Fibroblast of villous mesenchyme (primary cell): ENCODE results near the gene TBX20. TPM values are rescaled to one million over a fixed set of nuclear protein-coding genes. Genes with fewer than 3 reads are reported as not detected.

Experiments used
- DNase-seq: peaks from one replicate; pipeline ENCODE4 v3.0.0-alpha.2; 2010; ENCODE audit warnings: low read depth
- H3K4me3 ChIP-seq: 2 replicates; pipeline ENCODE4 v1.5.1; 2011; ENCODE audit warnings: low read depth, mild to moderate bottlenecking, low read length
- total RNA-seq: library from RNA; depleted of rRNA; stranded (reverse); fragments of >200 nt; gene quantifications from 2 replicates; pipeline ENCODE4 v1.2.3, GENCODE V29; 2012
- TF ChIP-seq, protein P1 (sequence below): IDR thresholded peaks from 2 replicates; pipeline ENCODE4 v1.5.1; 2012; ENCODE audit warnings: low read depth, mild to moderate bottlenecking, low read length; ENCODE audit not compliant: insufficient read depth

Gene TBX20, protein sequence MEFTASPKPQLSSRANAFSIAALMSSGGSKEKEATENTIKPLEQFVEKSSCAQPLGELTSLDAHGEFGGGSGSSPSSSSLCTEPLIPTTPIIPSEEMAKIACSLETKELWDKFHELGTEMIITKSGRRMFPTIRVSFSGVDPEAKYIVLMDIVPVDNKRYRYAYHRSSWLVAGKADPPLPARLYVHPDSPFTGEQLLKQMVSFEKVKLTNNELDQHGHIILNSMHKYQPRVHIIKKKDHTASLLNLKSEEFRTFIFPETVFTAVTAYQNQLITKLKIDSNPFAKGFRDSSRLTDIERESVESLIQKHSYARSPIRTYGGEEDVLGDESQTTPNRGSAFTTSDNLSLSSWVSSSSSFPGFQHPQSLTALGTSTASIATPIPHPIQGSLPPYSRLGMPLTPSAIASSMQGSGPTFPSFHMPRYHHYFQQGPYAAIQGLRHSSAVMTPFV
- total RNA-seq = 1.3 and 2.6 TPM in 2 replicates

- peak within 1 kb of the TSS; percentile 83 for H3K4me3 ChIP-seq
- peak; percentile 78 for DNase-seq
- TF ChIP-seq, protein P1, sequence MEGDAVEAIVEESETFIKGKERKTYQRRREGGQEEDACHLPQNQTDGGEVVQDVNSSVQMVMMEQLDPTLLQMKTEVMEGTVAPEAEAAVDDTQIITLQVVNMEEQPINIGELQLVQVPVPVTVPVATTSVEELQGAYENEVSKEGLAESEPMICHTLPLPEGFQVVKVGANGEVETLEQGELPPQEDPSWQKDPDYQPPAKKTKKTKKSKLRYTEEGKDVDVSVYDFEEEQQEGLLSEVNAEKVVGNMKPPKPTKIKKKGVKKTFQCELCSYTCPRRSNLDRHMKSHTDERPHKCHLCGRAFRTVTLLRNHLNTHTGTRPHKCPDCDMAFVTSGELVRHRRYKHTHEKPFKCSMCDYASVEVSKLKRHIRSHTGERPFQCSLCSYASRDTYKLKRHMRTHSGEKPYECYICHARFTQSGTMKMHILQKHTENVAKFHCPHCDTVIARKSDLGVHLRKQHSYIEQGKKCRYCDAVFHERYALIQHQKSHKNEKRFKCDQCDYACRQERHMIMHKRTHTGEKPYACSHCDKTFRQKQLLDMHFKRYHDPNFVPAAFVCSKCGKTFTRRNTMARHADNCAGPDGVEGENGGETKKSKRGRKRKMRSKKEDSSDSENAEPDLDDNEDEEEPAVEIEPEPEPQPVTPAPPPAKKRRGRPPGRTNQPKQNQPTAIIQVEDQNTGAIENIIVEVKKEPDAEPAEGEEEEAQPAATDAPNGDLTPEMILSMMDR = no peak
These were observed at the start of gene TBX20 for GRCh38 chr7:35253710-35254495. TSS of gene TBX20 (minus strand) at chr7:35254100. CDS start at chr7:35253620, 480 bp downstream.

GRCh38 chr7:35289376-35289775, 35.5 kb upstream of the TBX20 start:
- H3K4me3 ChIP-seq = no peak overlapping the region
- TF ChIP-seq, protein P1 = no peak
- DNase-seq = no peak

DNA sequence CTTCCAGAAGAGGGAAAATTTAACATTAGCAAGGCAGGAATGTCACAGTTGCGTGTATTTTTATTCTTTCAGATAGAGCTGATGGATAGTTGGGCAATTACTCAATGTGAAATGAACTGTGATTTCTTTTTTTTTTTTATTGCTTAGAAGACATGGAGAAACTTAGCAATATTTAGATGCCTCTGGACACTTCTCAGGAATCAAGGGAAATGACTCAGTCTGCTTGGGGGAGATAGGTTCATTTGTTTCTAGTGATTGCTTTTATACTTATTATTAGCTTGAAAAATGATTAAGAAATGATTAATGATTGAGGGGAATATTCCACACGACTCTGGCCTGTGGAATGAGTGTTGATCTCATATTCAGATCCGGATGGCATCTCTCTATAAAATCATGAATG, 33.1 kb upstream of the TBX20 start:
- TF ChIP-seq, protein P1 = no peak
- DNase-seq = no peak

GRCh38 chr7:35286422-35286821, 32.5 kb upstream of the TBX20 start:
- peak; percentile 3 for DNase-seq
- TF ChIP-seq, protein P1 = no peak
- H3K4me3 ChIP-seq = no peak overlapping the region

More for the DNA sequence above, 33.1 kb upstream of the TBX20 start:
- H3K4me3 ChIP-seq = no peak overlapping the region

DNA sequence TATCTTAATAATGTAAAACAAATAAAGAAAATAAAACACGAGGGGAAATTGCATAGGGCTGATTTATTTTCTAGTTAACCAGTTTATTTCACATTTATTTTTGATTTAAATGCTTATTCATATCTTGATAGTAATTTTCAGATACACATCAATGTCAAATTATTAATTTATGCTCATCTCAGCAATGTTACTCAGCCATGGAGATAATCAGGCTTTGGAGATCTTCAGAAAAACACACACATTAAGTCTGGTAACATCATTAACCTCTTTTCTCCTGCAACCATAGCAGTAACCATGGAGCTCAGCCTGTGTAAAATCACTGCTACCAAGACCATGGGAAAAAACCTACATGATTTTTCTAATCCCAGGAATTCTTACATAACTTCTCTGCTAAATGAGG, 31.9 kb upstream of the TBX20 start:
- TF ChIP-seq, protein P1 = no peak
- no peak for DNase-seq
- no peak overlapping the region for H3K4me3 ChIP-seq

GRCh38 chr7:35280902-35281301, 27.0 kb upstream of the TBX20 start:
- TF ChIP-seq, protein P1 = no peak
- H3K4me3 ChIP-seq = no peak overlapping the region
- no peak for DNase-seq
